ENCODE results near the gene ZNF580. TPM values are rescaled to one million over a fixed set of nuclear protein-coding genes. Genes with fewer than 3 reads are reported as not detected.

ZNF580 gene
- total RNA-seq, 1 donor from 2014 or later, result 10.4 TPM

DNA sequence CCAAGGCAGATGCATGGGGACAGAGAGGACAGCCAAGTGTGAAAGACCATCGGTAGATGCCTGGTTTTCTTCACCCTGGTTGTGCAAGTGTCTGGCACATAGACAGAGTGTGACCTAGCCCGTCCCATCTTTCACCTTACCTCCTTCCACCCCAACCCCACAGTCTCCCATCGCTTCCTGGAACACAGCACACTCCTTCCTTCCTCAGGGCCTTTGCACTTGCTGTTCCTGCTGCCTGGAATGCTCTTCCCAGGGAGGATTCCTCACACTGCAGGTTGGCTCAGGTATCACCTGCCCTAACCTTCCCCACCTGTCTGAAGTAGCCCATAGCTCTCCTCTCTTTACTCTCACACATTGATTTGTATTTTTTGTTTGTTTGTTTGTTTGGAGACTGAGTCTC, 44.5 kb upstream of the ZNF580 start:
- TF ChIP-seq, protein P1, sequence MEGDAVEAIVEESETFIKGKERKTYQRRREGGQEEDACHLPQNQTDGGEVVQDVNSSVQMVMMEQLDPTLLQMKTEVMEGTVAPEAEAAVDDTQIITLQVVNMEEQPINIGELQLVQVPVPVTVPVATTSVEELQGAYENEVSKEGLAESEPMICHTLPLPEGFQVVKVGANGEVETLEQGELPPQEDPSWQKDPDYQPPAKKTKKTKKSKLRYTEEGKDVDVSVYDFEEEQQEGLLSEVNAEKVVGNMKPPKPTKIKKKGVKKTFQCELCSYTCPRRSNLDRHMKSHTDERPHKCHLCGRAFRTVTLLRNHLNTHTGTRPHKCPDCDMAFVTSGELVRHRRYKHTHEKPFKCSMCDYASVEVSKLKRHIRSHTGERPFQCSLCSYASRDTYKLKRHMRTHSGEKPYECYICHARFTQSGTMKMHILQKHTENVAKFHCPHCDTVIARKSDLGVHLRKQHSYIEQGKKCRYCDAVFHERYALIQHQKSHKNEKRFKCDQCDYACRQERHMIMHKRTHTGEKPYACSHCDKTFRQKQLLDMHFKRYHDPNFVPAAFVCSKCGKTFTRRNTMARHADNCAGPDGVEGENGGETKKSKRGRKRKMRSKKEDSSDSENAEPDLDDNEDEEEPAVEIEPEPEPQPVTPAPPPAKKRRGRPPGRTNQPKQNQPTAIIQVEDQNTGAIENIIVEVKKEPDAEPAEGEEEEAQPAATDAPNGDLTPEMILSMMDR (IDR thresholded peaks at IDR 0.05; ENCODE audit: insufficient read depth, low read length, poor library complexity, severe bottlenecking), result no peak
- no peaks in the 10 kb centered on the region for H3K36me3 ChIP-seq (ENCODE audit: control insufficient read depth, insufficient read depth, low read length)
- no peak for DNase-seq (ENCODE audit: low read depth)
- no peak overlapping the region for H3K4me3 ChIP-seq (ENCODE audit: low read depth, low read length)
- no peaks in the 10 kb centered on the region for H3K27me3 ChIP-seq (ENCODE audit: control insufficient read depth, insufficient read depth, low read length)

DNA sequence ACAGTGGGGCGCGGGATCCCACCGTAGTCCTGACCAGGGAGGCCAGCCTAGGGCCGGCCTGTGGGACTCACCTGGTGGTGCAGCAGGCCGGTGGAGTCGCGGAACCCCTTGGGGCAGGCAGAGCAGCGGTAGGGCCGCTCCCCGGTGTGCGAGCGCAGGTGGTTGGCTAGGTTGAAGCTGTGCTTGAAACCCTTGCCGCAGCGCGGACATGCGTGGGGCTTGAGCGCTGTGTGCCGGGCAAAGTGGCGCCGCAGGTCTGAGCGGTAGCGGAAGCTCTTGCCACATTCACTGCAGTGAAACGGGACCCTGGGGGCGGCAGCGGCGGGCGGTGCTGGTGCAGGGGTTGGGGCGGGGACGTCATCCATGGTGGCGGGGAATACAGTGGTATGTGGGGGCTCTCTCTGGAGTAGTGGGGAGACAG, 43.3 kb upstream of the ZNF580 start:
- H3K36me3 ChIP-seq (ENCODE audit: control insufficient read depth, insufficient read depth, low read length), result no peaks in the 10 kb centered on the region
- no peak for DNase-seq (ENCODE audit: low read depth)
- TF ChIP-seq, protein P1 (IDR thresholded peaks at IDR 0.05; ENCODE audit: insufficient read depth, low read length, poor library complexity, severe bottlenecking), result no peak
- no peak overlapping the region for H3K4me3 ChIP-seq (ENCODE audit: low read depth, low read length)
- no peaks in the 10 kb centered on the region for H3K27me3 ChIP-seq (ENCODE audit: control insufficient read depth, insufficient read depth, low read length)

DNA sequence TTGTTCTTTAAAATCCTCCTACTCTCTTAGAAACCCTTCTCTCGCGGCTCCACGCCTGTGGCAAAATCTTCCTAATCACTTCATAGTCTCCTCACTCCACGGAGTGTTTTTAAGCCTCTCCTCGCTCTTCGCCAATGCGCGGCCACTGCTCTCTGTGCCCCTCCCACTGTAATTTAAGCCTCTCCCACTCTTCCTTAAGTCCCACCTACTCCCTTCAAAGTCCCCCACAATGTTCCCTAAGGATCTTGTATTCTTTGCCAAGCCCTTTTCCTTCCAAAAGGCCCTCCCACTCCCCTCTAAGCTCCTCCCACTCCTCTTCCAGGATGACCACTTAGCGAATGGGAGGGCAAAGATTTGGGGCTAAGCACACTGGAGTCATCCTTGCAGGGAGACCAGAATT, 42.8 kb upstream of the ZNF580 start:
- TF ChIP-seq, protein P1 (IDR thresholded peaks at IDR 0.05; ENCODE audit: insufficient read depth, low read length, poor library complexity, severe bottlenecking), result no peak
- no peak for DNase-seq (ENCODE audit: low read depth)
- Histone ChIP-seq H3K27me3 (ENCODE audit: control insufficient read depth, insufficient read depth, low read length) (no peaks in the 10 kb centered on the region), H3K36me3 (ENCODE audit: control insufficient read depth, insufficient read depth, low read length) (no peaks in the 10 kb centered on the region), H3K4me3 (ENCODE audit: low read depth, low read length) (no peak overlapping the region)

DNA sequence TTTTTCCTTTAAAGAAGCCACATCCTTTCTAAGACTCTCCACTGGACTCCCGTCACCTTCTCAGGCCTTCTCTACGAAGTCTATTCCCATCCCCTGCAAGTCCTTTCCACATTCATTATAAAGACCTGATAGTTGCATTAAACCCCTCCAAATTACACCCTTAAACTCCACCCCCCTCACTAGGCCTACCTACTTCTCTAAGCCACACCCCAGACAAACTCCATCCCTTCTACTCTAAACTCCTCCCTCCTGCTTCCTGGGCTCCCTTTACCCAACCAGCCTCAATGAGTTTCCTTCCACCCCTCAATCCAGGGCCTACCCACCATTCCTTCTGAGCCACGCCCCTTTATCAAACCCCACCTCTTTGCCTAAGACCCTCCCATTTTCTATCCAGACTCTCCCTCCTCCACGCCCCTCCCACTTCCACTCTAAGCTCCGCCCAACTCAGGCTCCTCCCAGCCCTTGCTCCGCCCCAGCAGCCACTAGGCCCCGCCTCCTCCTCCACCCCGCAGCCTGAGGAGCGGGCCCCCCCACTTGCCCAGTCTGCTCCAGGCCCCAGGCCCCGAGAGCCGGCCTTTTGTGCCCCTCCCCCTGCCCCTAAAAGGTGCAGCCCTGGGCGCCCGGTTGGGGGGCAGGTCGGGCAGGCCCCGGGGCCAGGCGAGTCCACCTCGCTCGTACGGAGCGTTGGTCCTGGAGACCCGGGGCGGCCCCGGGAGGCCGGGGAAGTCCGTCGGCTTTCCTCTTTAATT, 41.9 kb upstream of the ZNF580 start:
- H3K27me3 ChIP-seq (ENCODE audit: control insufficient read depth, insufficient read depth, low read length), result no peaks in the 10 kb centered on the region
- peak; percentile 73 for DNase-seq (ENCODE audit: low read depth)
- TF ChIP-seq, protein P1 (IDR thresholded peaks at IDR 0.05; ENCODE audit: insufficient read depth, low read length, poor library complexity, severe bottlenecking), result no peak
- no peaks in the 10 kb centered on the region for H3K36me3 ChIP-seq (ENCODE audit: control insufficient read depth, insufficient read depth, low read length)
- peak overlapping the region; percentile 91 for H3K4me3 ChIP-seq (ENCODE audit: low read depth, low read length)

DNA sequence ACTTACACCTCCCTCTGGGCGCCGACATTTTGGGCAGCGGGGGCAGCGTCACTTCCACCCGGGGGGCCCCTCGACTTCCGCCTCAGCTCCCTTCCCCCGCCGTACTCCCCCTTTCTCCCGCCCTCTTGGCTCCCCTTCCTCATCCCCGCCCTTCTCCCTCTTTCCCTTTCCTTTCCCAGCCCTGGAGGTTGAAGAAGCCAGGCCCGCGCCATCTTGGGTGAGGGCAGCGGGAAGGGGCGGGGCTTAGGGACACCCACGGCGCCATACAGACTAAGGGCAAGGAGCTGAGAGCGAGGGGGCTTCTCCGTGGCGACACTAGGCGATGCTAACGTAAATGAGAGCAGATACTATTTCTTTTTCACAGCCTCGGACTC, 41.3 kb upstream of the ZNF580 start, which contains the start of gene FIZ1:
FIZ1 (minus strand) TSS at position 50 of the 374 bp plus-strand sequence. CDS start 1,652 bp downstream, outside the sequence.
- TF ChIP-seq, protein P1 (IDR thresholded peaks at IDR 0.05; ENCODE audit: insufficient read depth, low read length, poor library complexity, severe bottlenecking), result no peak
- Histone ChIP-seq H3K27me3 (ENCODE audit: control insufficient read depth, insufficient read depth, low read length) (no peaks in the 10 kb centered on the region), H3K4me3 (ENCODE audit: low read depth, low read length) (peak within 1 kb of the TSS; percentile 91), H3K36me3 (ENCODE audit: control insufficient read depth, insufficient read depth, low read length) (no peaks in the 10 kb centered on the region)
- DNase-seq (ENCODE audit: low read depth), result peak; percentile 82
